Spleen (tissue), 11 donors: ENCODE results near the gene AIG1. TPM values are rescaled to one million over a fixed set of nuclear protein-coding genes. Genes with fewer than 3 reads are reported as not detected.

ENCODE experiments used
- DNase-seq: peaks from one replicate; pipeline ENCODE4 v3.0.0-alpha.2; 2020
- H3K27ac ChIP-seq, 8 donors: fragments of 200-600 bp; sonication (generic) in 7 of 8; 1 replicate in 4 of 8; 2 replicates in 4 of 8; pipeline versions ENCODE4 v1.5.0 to v1.8.0; 2016 to 2021; ENCODE audit warnings: inconsistent platforms in 4 of 8, mild to moderate bottlenecking in 4 of 8, moderate library complexity in 1 of 8
- H3K27me3 ChIP-seq, 7 donors: fragments of 200-600 bp; sonication (generic) in 6 of 7; replicated peaks in 1 of 7; 1 replicate in 4 of 7; 2 replicates in 3 of 7; pipeline versions ENCODE4 v1.5.0 to v1.8.0; 2016 to 2021; ENCODE audit warnings: inconsistent platforms in 3 of 7, mild to moderate bottlenecking in 1 of 7
- H3K36me3 ChIP-seq, 6 donors: fragments of 200-600 bp; sonication (generic) in 5 of 6; 1 replicate in 4 of 6; 2 replicates in 2 of 6; pipeline versions ENCODE4 v1.5.0 to v1.8.0; 2016 to 2021; ENCODE audit warnings: inconsistent platforms in 2 of 6
- H3K4me1 ChIP-seq, 6 donors: fragments of 200-600 bp; sonication (generic) in 5 of 6; 1 replicate in 3 of 6; 2 replicates in 3 of 6; pipeline versions ENCODE4 v1.5.0 to v1.8.0; 2016 to 2021; ENCODE audit warnings: inconsistent platforms in 3 of 6
- H3K4me3 ChIP-seq, 8 donors: fragments of 200-600 bp; sonication (generic) in 7 of 8; 1 replicate in 4 of 8; 2 replicates in 4 of 8; pipeline versions ENCODE4 v1.5.0 to v1.8.0; 2016 to 2021; ENCODE audit warnings: inconsistent platforms in 4 of 8, mild to moderate bottlenecking in 4 of 8, moderate library complexity in 2 of 8
- H3K9me3 ChIP-seq, 8 donors: fragments of 200-600 bp; sonication (generic) in 7 of 8; 1 replicate in 4 of 8; 2 replicates in 4 of 8; pipeline versions ENCODE4 v1.5.0 to v1.8.0; 2016 to 2021; ENCODE audit warnings: inconsistent platforms in 4 of 8
- CTCF ChIP-seq, 11 experiments: fragments of 200-600 bp in 7 of 11; fragments of 450-650 bp in 4 of 11; sonication (generic) in 4 of 11; IDR thresholded peaks in 8 of 11; conservative IDR thresholded peaks in 3 of 11; 1 replicate in 7 of 11; 2 replicates in 4 of 11; pipeline versions ENCODE4 v1.4.0 to v1.8.0; 2016 to 2021; ENCODE audit warnings: antibody characterized with exemption in 11 of 11, inconsistent platforms in 4 of 11, mild to moderate bottlenecking in 1 of 11
- POLR2A ChIP-seq, 3 donors: fragments of 450-650 bp; IDR thresholded peaks; one replicate each; pipeline ENCODE4 v1.5.1; 2017; ENCODE audit warnings: antibody characterized with exemption in 3 of 3, mild to moderate bottlenecking in 1 of 3
- POLR2AphosphoS5 ChIP-seq, 3 donors: sonication (generic); formaldehyde crosslinking; IDR thresholded peaks; one replicate each; pipeline ENCODE4 v1.5.1; 2017; ENCODE audit warnings: antibody characterized with exemption in 3 of 3
- WGBS, 5 donors: extraction: QIAGEN DNeasy Blood & Tissue Kit in 3 of 5; methylation state at CpG; one replicate each; pipeline versions ENCODE4 v1.1.5 to v1.1.7; 2013 to 2018; 5-methylcytosine and 5-hydroxymethylcytosine counted together
- intact Hi-C: fragments of 100-400 bp; cut with DNase I; formaldehyde crosslinking; loops from one replicate; pipeline ENCODE4 v1.15.0; 2023; ENCODE audit warnings: low total_unique reads
- polyA plus RNA-seq, 3 donors: library from polyadenylated mRNA; stranded (reverse); fragments of 200-250 nt; gene quantifications; one replicate each; pipeline ENCODE4 v1.2.1, GENCODE V29; 2013
- total RNA-seq, 7 donors: library from RNA; depleted of rRNA in 3 of 7; stranded (reverse); fragments of >200 nt in 3 of 7; fragmentation: NEBNext Ultra II Directional in 4 of 7; extraction: Animal tissue kit (Norgen Biotek cat#: 25700) in 4 of 7; gene quantifications; one replicate each; pipeline versions ENCODE4 v1.1.0 to v1.2.1, GENCODE V29; 2016 to 2021
- donor health status: healthy with polysubstance abuse.
- donor health status: DM: no; HTN: no; CAD: no; lungs with moderate emphysema.
- donor health status: DM: no; HTN: no; CAD: no.
- donor health status: Bipolar disorder and iron deficiency.
- donor health status: healthy.
- donor health status: DM: no; HTN: no; CAD: no.
- donor health status: DM: yes; HTN: yes; CAD: no.

Gene AIG1
- total and polyA plus RNA-seq, 10 donors = 14.3 to 38.0 (median 27.9) TPM

GRCh38 chr6:143109196-143109595, 48.5 kb downstream of the AIG1 start:
- Histone ChIP-seq H3K4me3 (no peak overlapping the region), H3K27me3 (no peaks in the 10 kb centered on the region), H3K9me3 (no peaks in the 10 kb centered on the region), H3K27ac (no peak overlapping the region), H3K4me1 (peaks cover 0 to 3% (median 0%) of the 10 kb centered on the region in 6 donors), H3K36me3 (no peaks in the 10 kb centered on the region)
- WGBS, 5 donors = 90 to 97% (median 92%) methylated on average over 4 of the region's 4 CpGs
- intact Hi-C loops = no loop called here
- DNase-seq = no peak
- TF ChIP-seq CTCF (IDR thresholded peaks at IDR 0.05 in 8 of 11, conservative IDR thresholded peaks at IDR 0.05 in 3 of 11) (no peak), POLR2AphosphoS5 (IDR thresholded peaks at IDR 0.05) (no peak), POLR2A (IDR thresholded peaks at IDR 0.05) (no peak)

GRCh38 chr6:143110572-143110971, 49.9 kb downstream of the AIG1 start:
- DNase-seq = no peak
- intact Hi-C loops = no loop called here
- Histone ChIP-seq H3K4me3 (no peak overlapping the region), H3K36me3 (no peaks in the 10 kb centered on the region), H3K27me3 (no peaks in the 10 kb centered on the region), H3K9me3 (no peaks in the 10 kb centered on the region), H3K4me1 (peaks cover 0 to 3% (median 0%) of the 10 kb centered on the region in 6 donors), H3K27ac (no peak overlapping the region)
- WGBS, 5 donors = 76 to 82% (median 80%) methylated on average over 4 of the region's 4 CpGs
- TF ChIP-seq POLR2AphosphoS5 (IDR thresholded peaks at IDR 0.05) = no peak
- TF ChIP-seq CTCF (IDR thresholded peaks at IDR 0.05 in 8 of 11, conservative IDR thresholded peaks at IDR 0.05 in 3 of 11) = no peak

GRCh38 chr6:143110996-143111395, 50.3 kb downstream of the AIG1 start:
- TF ChIP-seq POLR2AphosphoS5 (IDR thresholded peaks at IDR 0.05) (no peak), POLR2A (IDR thresholded peaks at IDR 0.05) (no peak), CTCF (IDR thresholded peaks at IDR 0.05 in 8 of 11, conservative IDR thresholded peaks at IDR 0.05 in 3 of 11) (no peak)
- Histone ChIP-seq H3K4me1 (peaks cover 0 to 3% (median 0%) of the 10 kb centered on the region in 6 donors), H3K4me3 (no peak overlapping the region), H3K36me3 (no peaks in the 10 kb centered on the region), H3K27ac (no peak overlapping the region), H3K9me3 (no peaks in the 10 kb centered on the region), H3K27me3 (no peaks in the 10 kb centered on the region)
- DNase-seq = no peak
- intact Hi-C loops = no loop called here
- WGBS, 5 donors = 93 to 100% (median 97%) methylated on average over 1 of the region's 1 CpG

GRCh38 chr6:143111443-143111842, 50.8 kb downstream of the AIG1 start:
- Histone ChIP-seq H3K27ac (no peak overlapping the region), H3K36me3 (no peaks in the 10 kb centered on the region), H3K9me3 (no peaks in the 10 kb centered on the region), H3K4me1 (peaks cover 0 to 3% (median 0%) of the 10 kb centered on the region in 6 donors), H3K4me3 (no peak overlapping the region), H3K27me3 (no peaks in the 10 kb centered on the region)
- TF ChIP-seq POLR2AphosphoS5 (IDR thresholded peaks at IDR 0.05) = no peak
- no peak for TF ChIP-seq POLR2A (IDR thresholded peaks at IDR 0.05)
- no peak for TF ChIP-seq CTCF (IDR thresholded peaks at IDR 0.05 in 8 of 11, conservative IDR thresholded peaks at IDR 0.05 in 3 of 11)
- intact Hi-C loops = no loop called here
- 77 to 82% (median 79%) methylated on average over 4 of the region's 4 CpGs for WGBS, 5 donors
- no peak for DNase-seq
